Measurements from ENCODE around the gene ASRGL1.

The ASRGL1 gene

DNA sequence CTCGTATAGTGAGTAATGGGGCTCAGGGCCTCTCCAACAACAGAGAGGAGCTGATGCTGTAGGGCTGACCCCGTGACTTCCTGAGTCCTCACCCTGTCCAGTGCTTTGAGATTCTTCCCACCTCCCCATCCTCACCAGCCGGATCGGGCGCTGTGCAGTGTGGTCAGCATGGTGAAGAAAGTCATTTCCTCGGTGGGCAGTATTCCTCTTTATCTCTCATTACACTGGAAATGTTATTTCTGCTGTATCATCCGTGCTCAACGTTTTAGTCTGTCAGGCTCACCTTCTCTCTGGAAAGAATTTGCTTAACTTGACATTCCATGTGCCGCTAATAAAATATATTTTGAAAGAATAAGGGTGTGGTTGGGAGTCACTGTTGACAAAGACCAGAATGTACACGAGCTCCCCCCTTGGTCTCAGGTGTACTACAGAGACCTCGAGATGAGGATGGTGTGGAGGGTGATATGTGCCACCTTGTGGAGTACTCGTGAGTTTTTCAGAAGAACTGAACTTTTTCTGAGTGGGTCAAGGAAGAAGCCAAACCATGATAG lies 55.9 kb downstream of the ASRGL1 start:
- no peak for DNase-seq (ENCODE audit: low read depth in 2 of 2)

- no peak for DNase-seq (ENCODE audit: low read depth in 2 of 2)
Observed at GRCh38 chr11:62393735-62394134, 56.5 kb downstream of the ASRGL1 start.

GRCh38 chr11:62394825-62395538 lies 57.7 kb downstream of the ASRGL1 start:
- no peak for DNase-seq (ENCODE audit: low read depth in 2 of 2)

GRCh38 chr11:62395885-62396551 lies 58.8 kb downstream of the ASRGL1 start:
- no peak for DNase-seq (ENCODE audit: low read depth in 2 of 2)

DNA sequence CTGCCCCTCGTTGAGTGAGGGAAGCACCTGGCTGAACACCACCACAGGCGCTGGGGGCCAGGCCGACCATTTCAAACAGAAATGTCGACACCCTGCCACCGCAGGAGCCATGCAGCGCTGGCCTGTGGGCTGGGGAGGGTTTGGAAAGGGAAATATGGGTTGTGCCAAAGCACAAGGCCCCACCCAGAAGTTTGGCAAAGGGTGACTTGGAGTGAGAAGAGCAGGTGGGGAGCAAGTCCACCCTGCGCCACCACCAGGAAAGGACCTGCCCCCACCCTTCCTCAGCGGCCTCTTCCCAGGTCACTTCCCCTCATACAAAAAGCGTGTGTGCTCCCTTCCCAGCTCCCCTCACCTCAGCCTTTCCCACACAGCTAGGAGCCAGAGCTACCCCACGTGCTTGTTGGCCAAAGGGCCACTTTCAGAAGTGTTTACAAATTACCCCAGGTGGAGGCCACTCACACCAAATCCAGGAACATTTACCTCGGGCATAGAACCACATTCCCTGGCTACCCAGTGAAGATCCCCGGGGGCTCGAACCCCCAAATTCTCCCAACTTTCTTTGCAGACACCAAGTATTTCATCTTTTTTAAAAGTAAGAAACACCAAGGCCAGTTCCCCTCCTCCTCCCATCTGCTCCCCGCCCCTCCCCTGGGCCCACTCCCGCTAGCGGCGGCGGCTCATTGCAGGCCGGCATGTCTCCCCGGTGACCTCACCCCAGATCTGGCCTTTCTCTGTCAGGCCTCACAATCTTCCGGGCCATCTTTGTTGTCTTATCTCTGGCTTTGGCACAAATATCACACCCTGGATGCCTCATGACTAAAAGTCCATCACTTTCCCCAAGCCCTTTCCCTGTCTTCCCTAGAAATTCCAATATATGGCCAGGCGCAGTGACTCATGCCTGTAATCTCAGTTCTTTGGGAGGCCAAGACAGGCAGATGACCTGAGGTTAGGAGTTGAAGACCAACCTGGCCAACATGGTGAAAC lies 61.1 kb downstream of the ASRGL1 start:
- no peak for DNase-seq (ENCODE audit: low read depth in 2 of 2)

- DNase-seq (ENCODE audit: low read depth in 2 of 2), result no peak
Observed at GRCh38 chr11:62399172-62399877, 62.1 kb downstream of the ASRGL1 start.

DNA sequence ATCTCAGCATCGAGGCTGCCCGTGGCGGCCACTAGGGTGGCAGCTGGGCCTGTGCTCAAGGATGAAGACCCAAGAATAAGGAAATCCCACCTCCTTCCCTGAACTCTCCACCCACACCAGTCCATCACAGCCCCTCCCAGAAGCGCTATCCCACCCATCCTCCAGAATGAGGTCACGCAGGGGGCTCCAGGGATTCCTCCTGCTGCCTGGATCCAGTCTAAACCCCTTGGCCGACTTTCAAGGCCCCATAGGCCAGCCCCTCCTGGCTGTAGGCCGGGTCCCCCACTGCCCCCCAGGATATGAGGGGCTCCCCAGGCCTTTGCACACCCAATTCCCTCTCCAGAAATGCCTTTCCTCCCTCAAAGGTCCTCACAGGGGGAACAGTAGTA lies 62.6 kb downstream of the ASRGL1 start:
- DNase-seq (ENCODE audit: low read depth in 2 of 2), result no peak

DNA sequence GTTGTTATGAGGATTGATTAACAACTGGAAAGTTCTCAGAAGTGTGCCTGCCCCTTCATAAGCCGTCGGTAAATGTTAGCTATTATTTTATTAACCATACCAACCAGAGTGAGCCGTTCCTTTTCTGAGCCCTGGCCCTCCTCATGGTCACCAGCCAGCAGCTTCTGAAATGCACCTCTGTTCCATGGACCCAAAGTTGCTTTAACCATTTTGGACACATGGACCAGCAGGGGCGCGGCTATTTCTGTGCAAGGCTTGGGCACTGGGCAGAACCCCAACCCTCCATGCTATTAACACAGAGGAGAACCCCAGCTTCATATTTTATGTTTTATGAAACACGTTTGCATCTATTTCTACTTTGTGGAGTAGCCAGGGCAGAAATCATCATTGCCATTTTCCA lies 63.0 kb downstream of the ASRGL1 start:
- no peak for DNase-seq (ENCODE audit: low read depth in 2 of 2)

- no peak for DNase-seq (ENCODE audit: low read depth in 2 of 2)
Observed at GRCh38 chr11:62400760-62401159, 63.5 kb downstream of the ASRGL1 start.

- DNase-seq (ENCODE audit: low read depth in 2 of 2), result no peak
Observed at GRCh38 chr11:62401356-62401755, 64.1 kb downstream of the ASRGL1 start.

GRCh38 chr11:62401811-62402210 lies 64.6 kb downstream of the ASRGL1 start:
- DNase-seq (ENCODE audit: low read depth in 2 of 2), result no peak

DNA sequence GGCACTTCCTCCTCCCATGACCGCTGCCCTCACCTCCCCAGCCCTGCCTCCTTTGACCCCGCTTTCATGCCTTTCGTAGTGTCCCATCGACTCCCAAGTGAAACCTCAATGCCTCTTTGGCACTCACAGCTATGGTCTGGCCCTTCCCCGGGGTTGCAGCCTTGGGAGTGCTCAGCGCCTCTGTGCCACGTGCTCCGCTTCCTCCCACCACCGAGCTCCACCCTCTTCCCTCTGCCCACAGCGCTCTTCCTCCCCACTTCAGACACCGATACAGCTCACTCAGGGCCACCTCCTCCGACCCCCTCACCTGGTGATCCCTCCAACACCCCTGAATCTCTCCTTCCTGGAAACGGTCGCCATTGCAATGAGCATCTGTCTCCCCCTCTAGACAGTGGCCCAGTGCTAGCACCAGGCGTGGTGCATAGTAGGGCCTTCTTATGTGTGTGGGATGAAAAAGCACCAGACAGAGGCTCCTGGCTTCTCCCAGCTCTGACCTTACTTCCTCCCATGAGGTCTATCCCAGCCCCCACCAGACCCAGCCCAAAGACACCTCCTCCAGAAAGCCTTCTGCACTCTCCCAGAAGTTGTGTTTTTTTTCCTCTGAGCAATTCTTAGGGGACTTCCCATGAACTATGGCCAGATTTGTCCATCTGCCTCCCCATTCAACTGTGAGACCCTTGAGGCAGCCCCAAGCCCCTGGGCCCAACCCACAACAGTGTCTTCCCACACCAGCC lies 65.1 kb downstream of the ASRGL1 start:
- peak; percentile 8 to 30 for DNase-seq (ENCODE audit: low read depth in 2 of 2)

GRCh38 chr11:62402960-62403730 lies 65.9 kb downstream of the ASRGL1 start:
- no peak for DNase-seq (ENCODE audit: low read depth in 2 of 2)

- no peak for DNase-seq (ENCODE audit: low read depth in 2 of 2)
Observed at GRCh38 chr11:62404435-62404834, 67.2 kb downstream of the ASRGL1 start.

DNA sequence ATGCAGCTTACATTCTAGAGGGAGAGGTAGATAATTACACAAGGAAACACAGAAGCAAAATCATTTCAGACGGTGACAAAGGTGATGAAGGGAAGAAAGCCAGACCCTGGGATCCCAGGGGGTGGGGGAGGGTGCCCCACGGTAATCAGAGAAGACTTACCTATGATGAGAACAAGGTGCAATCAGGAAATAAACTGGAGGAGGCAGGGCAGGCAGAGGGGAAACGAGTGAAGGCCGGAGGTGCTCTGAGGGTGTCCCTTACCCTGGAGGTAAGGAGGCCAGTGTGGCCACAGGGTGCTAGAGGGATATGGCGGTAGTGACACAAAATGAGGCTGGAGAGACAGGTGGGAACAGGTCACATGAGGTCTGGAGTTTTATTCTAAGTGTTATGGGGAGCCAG lies 67.7 kb downstream of the ASRGL1 start:
- no peak for DNase-seq (ENCODE audit: low read depth in 2 of 2)

DNA sequence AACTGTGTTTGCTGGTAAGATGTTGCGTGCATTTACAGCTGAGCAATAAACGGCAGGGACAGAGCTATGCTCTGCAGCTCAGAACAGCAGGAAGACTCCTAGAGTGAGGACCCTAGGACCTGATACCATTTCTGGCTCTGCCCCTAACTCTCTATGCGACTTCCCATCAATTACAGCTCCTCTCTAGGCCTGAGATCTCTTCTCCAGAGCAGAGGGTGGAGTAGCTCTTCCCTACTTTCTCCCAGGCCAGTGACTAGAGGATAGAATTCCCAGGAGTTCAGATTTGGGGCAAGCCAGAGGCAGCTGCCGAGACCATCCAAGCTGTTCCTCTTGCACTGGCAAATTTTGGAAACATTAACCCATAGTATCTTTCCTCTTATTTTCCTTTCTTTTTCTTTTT lies 68.8 kb downstream of the ASRGL1 start:
- no peak for DNase-seq (ENCODE audit: low read depth in 2 of 2)

DNA sequence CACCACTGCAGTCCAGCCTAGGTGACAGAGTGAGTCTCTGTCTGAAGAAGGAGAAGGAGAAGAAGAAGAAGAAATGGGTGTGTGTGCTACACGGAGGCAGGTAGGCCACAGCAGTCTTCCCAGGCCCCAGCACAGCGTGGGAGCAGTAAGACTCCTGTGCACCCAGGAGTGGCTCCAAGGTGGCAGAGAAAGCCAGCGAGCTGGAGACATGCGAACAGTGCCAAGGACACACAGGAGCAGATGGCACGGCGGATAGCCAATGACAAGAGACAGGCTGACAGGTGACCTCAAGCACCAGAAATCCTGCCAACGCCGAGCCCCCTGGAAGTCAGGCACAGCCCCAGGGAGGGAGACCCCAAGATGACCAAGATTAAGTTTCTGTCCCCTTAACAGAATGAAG lies 72.6 kb downstream of the ASRGL1 start:
- DNase-seq (ENCODE audit: low read depth in 2 of 2), result no peak

- no peak for DNase-seq (ENCODE audit: low read depth in 2 of 2)
Observed at GRCh38 chr11:62410972-62411371, 73.7 kb downstream of the ASRGL1 start.

DNA sequence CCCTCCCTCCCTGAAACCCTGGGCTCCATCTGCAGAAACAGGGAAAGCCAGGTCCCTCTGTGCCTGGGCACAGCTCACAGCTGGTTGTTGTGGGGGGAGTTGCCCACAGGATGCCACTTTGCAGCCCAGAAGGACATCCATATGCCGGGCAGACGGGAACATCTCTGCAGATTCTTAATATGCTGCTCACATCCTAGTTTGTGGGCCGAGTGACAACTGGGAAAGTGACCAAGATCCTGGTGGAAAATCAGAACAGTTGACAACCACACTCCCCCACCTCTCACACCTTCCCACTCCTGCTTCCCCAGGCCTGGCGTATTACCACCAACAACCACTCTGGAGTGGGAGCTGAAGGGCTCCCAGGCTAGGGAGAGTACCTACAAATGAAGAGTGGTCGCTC lies 74.3 kb downstream of the ASRGL1 start:
- no peak for DNase-seq (ENCODE audit: low read depth in 2 of 2)
